Parathyroid adenoma (tissue), 2 donors: ENCODE data around the gene TBXAS1.

ENCODE experiments used
- H2AFZ ChIP-seq: fragments of 300-600 bp; sonication (generic); one replicate; pipeline ENCODE4 v1.7.0; 2017; ENCODE audit warnings: antibody characterized with exemption, mild to moderate bottlenecking
- H3K27ac ChIP-seq: fragments of 300-600 bp; sonication (generic); one replicate; pipeline ENCODE4 v1.7.0; 2017
- H3K27me3 ChIP-seq: fragments of 300-600 bp; sonication (generic); one replicate; pipeline ENCODE4 v1.7.0; 2017; ENCODE audit warnings: low read length; ENCODE audit not compliant: control insufficient read depth, insufficient read depth
- H3K36me3 ChIP-seq: fragments of 300-600 bp; sonication (generic); one replicate; pipeline ENCODE4 v1.7.0; 2017; ENCODE audit warnings: low read length; ENCODE audit not compliant: control insufficient read depth, insufficient read depth
- H3K4me1 ChIP-seq: fragments of 300-600 bp; sonication (generic); one replicate; pipeline ENCODE4 v1.7.0; 2017; ENCODE audit warnings: control low read depth
- H3K4me2 ChIP-seq: fragments of 300-600 bp; sonication (generic); one replicate; pipeline ENCODE4 v1.7.0; 2017; ENCODE audit warnings: low read length
- H3K4me3 ChIP-seq: fragments of 300-600 bp; sonication (generic); one replicate; pipeline ENCODE4 v1.7.0; 2017; ENCODE audit warnings: low read depth, low read length
- H3K79me2 ChIP-seq: fragments of 300-600 bp; sonication (generic); one replicate; pipeline ENCODE4 v1.7.0; 2017; ENCODE audit warnings: control low read depth
- H3K9ac ChIP-seq: fragments of 300-600 bp; sonication (generic); one replicate; pipeline ENCODE4 v1.7.0; 2017; ENCODE audit warnings: mild to moderate bottlenecking
- H3K9me3 ChIP-seq: fragments of 300-600 bp; sonication (generic); one replicate; pipeline ENCODE4 v1.7.0; 2017; ENCODE audit warnings: low read length; ENCODE audit not compliant: control insufficient read depth
- TF ChIP-seq, protein P1 (sequence below): fragments of 300-600 bp; sonication (generic); IDR thresholded peaks from one replicate; pipeline ENCODE4 v1.7.0; 2017; ENCODE audit warnings: antibody characterized with exemption, mild to moderate bottlenecking
- donor health status: primary hyperparathyroidism.

The TBXAS1 gene

DNA sequence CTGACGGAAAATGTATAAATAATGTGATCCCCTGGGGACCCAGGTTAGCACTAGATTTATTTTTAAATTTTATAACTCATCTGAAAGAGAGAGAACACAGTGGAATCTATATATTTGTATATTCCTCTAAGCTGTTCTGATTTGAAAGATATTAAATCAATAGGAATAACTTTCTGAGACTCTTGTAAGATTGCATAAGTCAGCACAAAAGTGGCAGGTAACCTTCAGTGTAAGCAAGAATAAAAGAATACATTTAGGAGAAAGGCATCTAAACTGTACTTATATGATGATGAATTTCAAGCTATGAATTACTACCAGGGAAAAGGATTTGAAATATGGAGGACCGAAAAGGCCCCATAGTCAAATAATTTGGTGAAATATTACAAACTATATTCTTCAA lies 112.8 kb downstream of the TBXAS1 start:
- TF ChIP-seq, protein P1, sequence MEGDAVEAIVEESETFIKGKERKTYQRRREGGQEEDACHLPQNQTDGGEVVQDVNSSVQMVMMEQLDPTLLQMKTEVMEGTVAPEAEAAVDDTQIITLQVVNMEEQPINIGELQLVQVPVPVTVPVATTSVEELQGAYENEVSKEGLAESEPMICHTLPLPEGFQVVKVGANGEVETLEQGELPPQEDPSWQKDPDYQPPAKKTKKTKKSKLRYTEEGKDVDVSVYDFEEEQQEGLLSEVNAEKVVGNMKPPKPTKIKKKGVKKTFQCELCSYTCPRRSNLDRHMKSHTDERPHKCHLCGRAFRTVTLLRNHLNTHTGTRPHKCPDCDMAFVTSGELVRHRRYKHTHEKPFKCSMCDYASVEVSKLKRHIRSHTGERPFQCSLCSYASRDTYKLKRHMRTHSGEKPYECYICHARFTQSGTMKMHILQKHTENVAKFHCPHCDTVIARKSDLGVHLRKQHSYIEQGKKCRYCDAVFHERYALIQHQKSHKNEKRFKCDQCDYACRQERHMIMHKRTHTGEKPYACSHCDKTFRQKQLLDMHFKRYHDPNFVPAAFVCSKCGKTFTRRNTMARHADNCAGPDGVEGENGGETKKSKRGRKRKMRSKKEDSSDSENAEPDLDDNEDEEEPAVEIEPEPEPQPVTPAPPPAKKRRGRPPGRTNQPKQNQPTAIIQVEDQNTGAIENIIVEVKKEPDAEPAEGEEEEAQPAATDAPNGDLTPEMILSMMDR: no peak

DNA sequence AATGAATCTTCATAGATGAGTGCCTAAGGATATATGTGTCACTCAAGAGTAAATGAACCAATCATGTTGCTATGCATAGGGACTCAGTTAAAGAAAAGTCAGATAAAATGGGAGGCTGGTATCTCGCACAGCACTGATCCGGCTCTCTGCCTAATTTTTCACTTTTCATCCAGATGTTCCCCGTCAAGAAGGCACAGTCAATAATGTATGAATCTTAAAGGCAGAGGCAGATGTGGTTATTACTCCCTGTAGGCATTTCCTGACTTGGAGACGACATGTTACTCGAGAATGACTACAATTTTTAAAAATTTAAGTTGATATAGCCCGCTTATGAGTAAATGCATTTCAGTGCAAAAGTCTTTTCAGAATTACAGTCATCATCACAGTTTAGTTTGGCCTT lies 113.6 kb downstream of the TBXAS1 start:
- Histone ChIP-seq H3K27me3 (no peaks in the 10 kb centered on the region), H3K4me2 (no peak overlapping the region), H3K9ac (no peak overlapping the region), H3K27ac (no peak overlapping the region), H3K4me3 (no peak overlapping the region), H3K9me3 (no peaks in the 10 kb centered on the region), H2AFZ (no peak overlapping the region), H3K4me1 (no peaks in the 10 kb centered on the region), H3K36me3 (no peaks in the 10 kb centered on the region), H3K79me2 (no peaks in the 10 kb centered on the region)
- TF ChIP-seq, protein P1: no peak

More for the DNA sequence above, 112.8 kb downstream of the TBXAS1 start:
- H3K9me3 ChIP-seq: no peaks in the 10 kb centered on the region
- H3K9ac ChIP-seq: no peak overlapping the region
- no peak overlapping the region for H3K4me3 ChIP-seq
- no peaks in the 10 kb centered on the region for H3K36me3 ChIP-seq
- no peaks in the 10 kb centered on the region for H3K79me2 ChIP-seq
- H3K27ac ChIP-seq: no peak overlapping the region
- no peaks in the 10 kb centered on the region for H3K27me3 ChIP-seq
- H2AFZ ChIP-seq: no peak overlapping the region
- no peaks in the 10 kb centered on the region for H3K4me1 ChIP-seq
- no peak overlapping the region for H3K4me2 ChIP-seq

DNA sequence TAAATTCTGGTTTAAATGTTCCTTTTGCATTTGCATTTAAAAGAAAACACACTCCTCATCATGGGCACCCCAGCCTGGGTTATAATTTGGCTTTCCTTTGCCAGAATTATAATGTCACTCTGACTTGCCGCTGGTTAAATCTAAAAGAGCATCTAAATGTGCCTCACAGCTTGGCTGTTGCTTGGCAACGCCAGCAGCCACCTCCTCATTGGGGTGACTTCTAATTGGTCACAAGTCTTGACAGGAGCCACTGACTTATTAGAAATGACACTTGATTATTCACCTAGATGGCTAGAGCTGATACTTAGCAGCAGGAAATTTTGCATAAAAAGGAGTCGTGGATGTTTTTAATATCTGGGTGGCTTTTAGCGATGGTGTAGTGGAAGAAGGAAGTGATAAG lies 114.3 kb downstream of the TBXAS1 start:
- no peaks in the 10 kb centered on the region for H3K36me3 ChIP-seq
- H3K27ac ChIP-seq: no peak overlapping the region
- H3K27me3 ChIP-seq: no peaks in the 10 kb centered on the region
- no peak overlapping the region for H3K9ac ChIP-seq
- H2AFZ ChIP-seq: no peak overlapping the region
- no peak overlapping the region for H3K4me2 ChIP-seq
- no peaks in the 10 kb centered on the region for H3K4me1 ChIP-seq
- H3K79me2 ChIP-seq: no peaks in the 10 kb centered on the region
- TF ChIP-seq, protein P1: no peak
- no peak overlapping the region for H3K4me3 ChIP-seq
- H3K9me3 ChIP-seq: no peaks in the 10 kb centered on the region

DNA sequence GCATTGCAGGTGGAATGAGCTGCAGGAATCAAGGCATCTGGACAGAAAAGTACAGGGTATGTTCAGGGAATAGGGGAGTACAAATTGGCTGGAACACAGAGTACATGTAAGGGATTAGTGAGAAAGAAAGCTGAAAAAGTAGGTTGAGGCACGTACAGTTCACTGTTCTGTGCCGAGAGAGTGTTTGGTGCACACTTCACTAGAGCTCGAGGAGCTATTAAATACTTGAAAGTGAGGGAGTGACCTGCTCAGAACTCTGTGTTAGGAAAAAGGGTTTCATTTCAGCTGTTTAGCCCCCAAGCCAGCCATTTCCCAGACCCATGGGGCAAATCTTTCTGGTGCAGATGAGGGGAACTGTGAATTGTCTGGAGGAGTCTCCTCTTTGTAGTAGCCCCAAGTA lies 115.2 kb downstream of the TBXAS1 start:
- TF ChIP-seq, protein P1: no peak
- Histone ChIP-seq H3K9ac (no peak overlapping the region), H3K27me3 (no peaks in the 10 kb centered on the region), H3K4me2 (no peak overlapping the region), H2AFZ (no peak overlapping the region), H3K36me3 (no peaks in the 10 kb centered on the region), H3K27ac (no peak overlapping the region), H3K79me2 (no peaks in the 10 kb centered on the region), H3K4me1 (no peaks in the 10 kb centered on the region), H3K9me3 (no peaks in the 10 kb centered on the region), H3K4me3 (no peak overlapping the region)

DNA sequence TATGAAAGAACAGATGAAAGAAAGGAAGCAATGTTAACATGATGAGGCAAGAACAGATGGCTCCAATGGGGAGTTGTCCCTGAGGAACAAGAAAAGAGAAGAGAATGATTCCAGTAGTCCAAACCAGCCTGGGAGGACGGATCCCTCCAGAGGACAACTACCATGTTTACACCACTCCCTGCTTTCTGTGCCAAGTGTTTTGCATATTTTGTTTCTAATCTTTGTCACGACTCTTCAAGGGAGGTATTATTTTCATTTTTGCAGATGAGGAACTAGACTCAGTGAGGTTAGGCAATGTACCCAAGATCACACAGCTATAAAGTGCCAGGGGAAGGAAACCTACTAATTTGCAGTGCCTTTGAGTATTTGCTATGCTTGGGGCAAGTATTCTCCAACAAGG lies 117.5 kb downstream of the TBXAS1 start:
- no peaks in the 10 kb centered on the region for H3K79me2 ChIP-seq
- H3K9ac ChIP-seq: no peak overlapping the region
- no peaks in the 10 kb centered on the region for H3K9me3 ChIP-seq
- no peaks in the 10 kb centered on the region for H3K36me3 ChIP-seq
- H3K27me3 ChIP-seq: no peaks in the 10 kb centered on the region
- H3K4me2 ChIP-seq: no peak overlapping the region
- H3K27ac ChIP-seq: no peak overlapping the region
- TF ChIP-seq, protein P1: no peak
- H3K4me3 ChIP-seq: no peak overlapping the region
- H2AFZ ChIP-seq: no peak overlapping the region
- no peaks in the 10 kb centered on the region for H3K4me1 ChIP-seq
